Progenitor cell of endocrine pancreas (in vitro differentiated cells): ENCODE data around the gene SRP9. TPM values are rescaled to one million over a fixed set of nuclear protein-coding genes. Genes with fewer than 3 reads are reported as not detected.
"Not testable (repeated sequence)": the region's sequence is repeated elsewhere in the genome, so short reads cannot be mapped to it uniquely, and the experiment has no call there.

Source experiments
- DNase-seq: peaks from one replicate; pipeline ENCODE4 v3.0.0; 2021; ENCODE audit warnings: low spot score; ENCODE audit not compliant: unreplicated experiment
- H3K27ac Mint-ChIP-seq: 2 replicates; pipeline ENCODE4 v1.8.0; 2021; ENCODE audit warnings: mild to moderate bottlenecking, moderate library complexity, mixed read lengths
- H3K27me3 Mint-ChIP-seq: 2 replicates; pipeline ENCODE4 v1.8.0; 2021; ENCODE audit warnings: mixed read lengths
- H3K36me3 Mint-ChIP-seq: 2 replicates; pipeline ENCODE4 v1.8.0; 2022; ENCODE audit warnings: mixed read lengths; ENCODE audit not compliant: insufficient read depth
- H3K4me1 Mint-ChIP-seq: 2 replicates; pipeline ENCODE4 v1.8.0; 2021; ENCODE audit warnings: low read depth, mixed read lengths
- H3K4me3 Mint-ChIP-seq: 2 replicates; pipeline ENCODE4 v1.8.0; 2021; ENCODE audit warnings: low read depth, mild to moderate bottlenecking, moderate library complexity, mixed read lengths
- H3K9me3 Mint-ChIP-seq: 2 replicates; pipeline ENCODE4 v1.8.0; 2021; ENCODE audit warnings: low read depth, mixed read lengths
- CTCF ChIP-seq: fragments of 200-600 bp; sonication (generic); IDR thresholded peaks from one replicate; pipeline ENCODE4 v1.5.0; 2021; ENCODE audit warnings: antibody characterized with exemption, mild to moderate bottlenecking; ENCODE audit not compliant: unreplicated experiment
- total RNA-seq: library from RNA; stranded (reverse); gene quantifications from 2 replicates; pipeline ENCODE4 v1.2.1, GENCODE V29; 2021

SRP9 gene
- total RNA-seq, 1 donor from 2014 or later, result 423 TPM

- Mint-ChIP-seq H3K36me3 (peaks cover 17% of the 10 kb centered on the region), H3K4me3 (no peak overlapping the region), H3K4me1 (peaks cover 25% of the 10 kb centered on the region), H3K27me3 (no peaks in the 10 kb centered on the region), H3K27ac (no peak overlapping the region), H3K9me3 (no peaks in the 10 kb centered on the region)
- DNase-seq, result no peak
- TF ChIP-seq CTCF, result no peak
These were observed 51.2 kb downstream of the SRP9 start for GRCh38 chr1:225828706-225829345.

GRCh38 chr1:225830841-225831240 is 53.2 kb downstream of the SRP9 start:
- no peak for DNase-seq
- Mint-ChIP-seq H3K27ac (no peak overlapping the region), H3K27me3 (no peaks in the 10 kb centered on the region)

GRCh38 chr1:225834417-225835329 is 57.0 kb downstream of the SRP9 start:
- TF ChIP-seq CTCF, result no peak
- H3K36me3 Mint-ChIP-seq, result peaks cover 20% of the 10 kb centered on the region
- no peak overlapping the region for H3K27ac Mint-ChIP-seq
- H3K9me3 Mint-ChIP-seq, result no peaks in the 10 kb centered on the region
- no peak for DNase-seq
- H3K4me3 Mint-ChIP-seq, result no peak overlapping the region
- no peaks in the 10 kb centered on the region for H3K4me1 Mint-ChIP-seq
- no peaks in the 10 kb centered on the region for H3K27me3 Mint-ChIP-seq

More at GRCh38 chr1:225830841-225831240, 53.2 kb downstream of the SRP9 start:
- no peak for TF ChIP-seq CTCF
- peaks cover 19% of the 10 kb centered on the region for H3K36me3 Mint-ChIP-seq
- H3K9me3 Mint-ChIP-seq, result no peaks in the 10 kb centered on the region
- no peak overlapping the region for H3K4me3 Mint-ChIP-seq
- peaks cover 6% of the 10 kb centered on the region for H3K4me1 Mint-ChIP-seq

- DNase-seq, result no peak
- no peak for TF ChIP-seq CTCF
- peaks cover 22% of the 10 kb centered on the region for H3K36me3 Mint-ChIP-seq
- no peaks in the 10 kb centered on the region for H3K27me3 Mint-ChIP-seq
- no peaks in the 10 kb centered on the region for H3K9me3 Mint-ChIP-seq
- H3K27ac Mint-ChIP-seq, result no peak overlapping the region
- H3K4me1 Mint-ChIP-seq, result no peaks in the 10 kb centered on the region
- H3K4me3 Mint-ChIP-seq, result no peak overlapping the region
These were observed 58.2 kb downstream of the SRP9 start for GRCh38 chr1:225835856-225836255.

- not testable (repeated sequence) for H3K9me3 Mint-ChIP-seq, H3K27ac Mint-ChIP-seq, DNase-seq, H3K4me3 Mint-ChIP-seq, H3K27me3 Mint-ChIP-seq, H3K4me1 Mint-ChIP-seq
- peaks cover 21% of the 10 kb centered on the region for H3K36me3 Mint-ChIP-seq
These were observed 58.7 kb downstream of the SRP9 start for GRCh38 chr1:225836296-225836695.
